ENCODE measurements around the gene NARF.

NARF gene

GRCh38 chr17:82518826-82519810, 60.6 kb downstream of the NARF start, which contains the start of gene FOXK2:
Gene FOXK2 (plus strand): TSS chr17:82519732. CDS start chr17:82519889, 157 bp downstream.
- H3K27ac ChIP-seq (ENCODE audit: low read depth, low read length) = peak within 1 kb of the TSS; percentile 45

GRCh38 chr17:82519971-82520903, 61.7 kb downstream of the NARF start:
- Histone ChIP-seq H4K8ac (ENCODE audit: low read depth, low read length) (peak overlapping the region; percentile 90), H4K5ac (ENCODE audit: low read length) (no peak overlapping the region), H2BK120ac (ENCODE audit: low read depth, low read length) (peak overlapping the region; percentile 83), H2BK15ac (replicated peaks; ENCODE audit: low read depth) (no peak overlapping the region), H3K27me3 (ENCODE audit: insufficient read depth, low read length, poor library complexity) (no peaks in the 10 kb centered on the region), H3K4ac (ENCODE audit: low read depth, low read length) (peak overlapping the region; percentile 89), H3K27ac (ENCODE audit: low read depth, low read length) (peak overlapping the region; percentile 45), H3K36me3 (ENCODE audit: control insufficient read depth, insufficient read depth, low read length) (no peaks in the 10 kb centered on the region), H3K79me1 (ENCODE audit: low read length) (peaks cover 2% of the 10 kb centered on the region), H2BK5ac (ENCODE audit: low read length) (no peak overlapping the region), H3K18ac (ENCODE audit: low read length) (peak overlapping the region; percentile 93), H3K4me1 (ENCODE audit: control insufficient read depth, low read depth, low read length) (no peaks in the 10 kb centered on the region), H3K56ac (ENCODE audit: low read length) (peak overlapping the region; percentile 83), H3K9ac (ENCODE audit: low read length) (peak overlapping the region; percentile 78), H3K23ac (ENCODE audit: low read length) (no peak overlapping the region), H2AK5ac (ENCODE audit: low read length) (no peak overlapping the region), H3K4me2 (ENCODE audit: low read length) (peak overlapping the region; percentile 95), H3K4me3 (ENCODE audit: low read length) (peak overlapping the region; percentile 70), H3K79me2 (ENCODE audit: control insufficient read depth, insufficient read depth, low read length) (peaks cover 48% of the 10 kb centered on the region)
- DNase-seq = no peak
- no CpG with 5 or more reads among the region's 94 CpGs for WGBS (ENCODE audit: extremely low coverage, insufficient coverage, low lambda C conversion rate)

More at GRCh38 chr17:82518826-82519810, 60.6 kb downstream of the NARF start, which contains the start of gene FOXK2:
- H3K36me3 ChIP-seq (ENCODE audit: control insufficient read depth, insufficient read depth, low read length) = no peaks in the 10 kb centered on the region
- peak within 1 kb of the TSS; percentile 89 for H3K4ac ChIP-seq (ENCODE audit: low read depth, low read length)
- H3K56ac ChIP-seq (ENCODE audit: low read length) = peak within 1 kb of the TSS; percentile 88
- no peak within 1 kb of the TSS for H4K5ac ChIP-seq (ENCODE audit: low read length)
- peak within 1 kb of the TSS; percentile 70 for H3K4me3 ChIP-seq (ENCODE audit: low read length)
- H4K8ac ChIP-seq (ENCODE audit: low read depth, low read length) = peak within 1 kb of the TSS; percentile 90
- H2BK120ac ChIP-seq (ENCODE audit: low read depth, low read length) = peak within 1 kb of the TSS; percentile 83
- no peak within 1 kb of the TSS for H2AK5ac ChIP-seq (ENCODE audit: low read length)
- H3K79me2 ChIP-seq (ENCODE audit: control insufficient read depth, insufficient read depth, low read length) = peaks cover 38% of the 10 kb centered on the region
- peak within 1 kb of the TSS; percentile 78 for H3K9ac ChIP-seq (ENCODE audit: low read length)
- no peak within 1 kb of the TSS for H3K23ac ChIP-seq (ENCODE audit: low read length)
- H2BK5ac ChIP-seq (ENCODE audit: low read length) = no peak within 1 kb of the TSS
- peaks cover 2% of the 10 kb centered on the region for H3K79me1 ChIP-seq (ENCODE audit: low read length)
- H2BK15ac ChIP-seq (replicated peaks; ENCODE audit: low read depth) = no peak within 1 kb of the TSS
- no CpG with 5 or more reads among the region's 114 CpGs for WGBS (ENCODE audit: extremely low coverage, insufficient coverage, low lambda C conversion rate)
- peak; percentile 95 for DNase-seq
- no peaks in the 10 kb centered on the region for H3K4me1 ChIP-seq (ENCODE audit: control insufficient read depth, low read depth, low read length)
- peak within 1 kb of the TSS; percentile 99 for H3K18ac ChIP-seq (ENCODE audit: low read length)
- H3K4me2 ChIP-seq (ENCODE audit: low read length) = peak within 1 kb of the TSS; percentile 95
- no peaks in the 10 kb centered on the region for H3K27me3 ChIP-seq (ENCODE audit: insufficient read depth, low read length, poor library complexity)

DNA sequence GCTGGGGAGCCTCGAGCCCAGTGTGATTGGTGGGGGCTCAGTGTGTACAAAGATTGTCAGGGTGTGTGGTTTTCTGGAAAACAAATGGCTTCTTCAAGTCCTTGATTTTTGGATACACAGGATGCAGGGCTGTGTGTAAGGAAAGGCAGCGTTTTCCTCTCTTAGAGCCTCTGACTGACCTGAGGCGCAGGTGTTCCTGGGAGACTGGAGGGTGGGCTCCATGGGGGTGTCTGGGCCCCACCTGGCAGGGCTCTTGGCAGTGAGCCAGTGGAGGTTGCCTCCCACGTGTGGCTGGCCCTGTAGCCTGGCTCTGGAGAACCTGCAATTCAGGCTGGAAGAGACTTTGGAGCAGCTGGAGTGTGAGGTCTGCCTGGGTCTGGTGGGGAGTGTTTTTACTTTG, 66.0 kb downstream of the NARF start:
- no peak for DNase-seq
- H3K23ac ChIP-seq (ENCODE audit: low read length) = no peak overlapping the region
- H3K4ac ChIP-seq (ENCODE audit: low read depth, low read length) = no peak overlapping the region
- no peak overlapping the region for H3K27ac ChIP-seq (ENCODE audit: low read depth, low read length)
- H3K79me1 ChIP-seq (ENCODE audit: low read length) = peaks cover 9% of the 10 kb centered on the region
- no peak overlapping the region for H2BK120ac ChIP-seq (ENCODE audit: low read depth, low read length)
- no peak overlapping the region for H3K4me3 ChIP-seq (ENCODE audit: low read length)
- no peak overlapping the region for H2BK5ac ChIP-seq (ENCODE audit: low read length)
- no peaks in the 10 kb centered on the region for H3K27me3 ChIP-seq (ENCODE audit: insufficient read depth, low read length, poor library complexity)
- no peak overlapping the region for H3K18ac ChIP-seq (ENCODE audit: low read length)
- H3K9ac ChIP-seq (ENCODE audit: low read length) = no peak overlapping the region
- no peak overlapping the region for H4K5ac ChIP-seq (ENCODE audit: low read length)
- no peak overlapping the region for H3K56ac ChIP-seq (ENCODE audit: low read length)
- no peaks in the 10 kb centered on the region for H3K36me3 ChIP-seq (ENCODE audit: control insufficient read depth, insufficient read depth, low read length)
- WGBS (ENCODE audit: extremely low coverage, insufficient coverage, low lambda C conversion rate) = no CpG with 5 or more reads among the region's 4 CpGs
- H2BK15ac ChIP-seq (replicated peaks; ENCODE audit: low read depth) = no peak overlapping the region
- H2AK5ac ChIP-seq (ENCODE audit: low read length) = no peak overlapping the region
- peaks cover 85% of the 10 kb centered on the region for H3K79me2 ChIP-seq (ENCODE audit: control insufficient read depth, insufficient read depth, low read length)
- H3K4me2 ChIP-seq (ENCODE audit: low read length) = no peak overlapping the region
- H4K8ac ChIP-seq (ENCODE audit: low read depth, low read length) = no peak overlapping the region
- H3K4me1 ChIP-seq (ENCODE audit: control insufficient read depth, low read depth, low read length) = no peaks in the 10 kb centered on the region

DNA sequence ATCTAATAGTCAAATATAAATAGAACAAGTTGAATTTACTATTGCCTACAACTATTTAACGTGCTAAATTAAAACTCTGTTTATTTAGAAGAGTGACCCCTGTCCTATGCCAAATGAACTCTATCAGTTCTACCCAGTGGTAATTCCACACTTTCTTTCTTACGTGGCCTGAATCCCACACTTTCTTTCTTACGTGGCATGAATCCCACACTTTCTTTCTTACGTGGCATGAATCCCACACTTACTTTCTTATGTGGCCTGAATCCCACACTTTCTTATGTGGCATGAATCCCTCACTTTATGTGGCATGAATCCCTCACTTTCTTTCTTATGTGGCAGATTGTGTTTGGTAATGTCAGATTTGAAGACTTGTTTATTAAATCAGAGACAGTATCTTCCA, 67.2 kb downstream of the NARF start:
- H3K27me3 ChIP-seq (ENCODE audit: insufficient read depth, low read length, poor library complexity) = no peaks in the 10 kb centered on the region
- H4K8ac ChIP-seq (ENCODE audit: low read depth, low read length) = no peak overlapping the region
- H2AK5ac ChIP-seq (ENCODE audit: low read length) = no peak overlapping the region
- no peaks in the 10 kb centered on the region for H3K36me3 ChIP-seq (ENCODE audit: control insufficient read depth, insufficient read depth, low read length)
- H2BK5ac ChIP-seq (ENCODE audit: low read length) = no peak overlapping the region
- no peak overlapping the region for H3K56ac ChIP-seq (ENCODE audit: low read length)
- no CpG with 5 or more reads among the region's 4 CpGs for WGBS (ENCODE audit: extremely low coverage, insufficient coverage, low lambda C conversion rate)
- H2BK120ac ChIP-seq (ENCODE audit: low read depth, low read length) = no peak overlapping the region
- H3K79me1 ChIP-seq (ENCODE audit: low read length) = peaks cover 9% of the 10 kb centered on the region
- H3K23ac ChIP-seq (ENCODE audit: low read length) = no peak overlapping the region
- no peak overlapping the region for H2BK15ac ChIP-seq (replicated peaks; ENCODE audit: low read depth)
- no peak overlapping the region for H3K27ac ChIP-seq (ENCODE audit: low read depth, low read length)
- no peak overlapping the region for H3K4me3 ChIP-seq (ENCODE audit: low read length)
- no peak overlapping the region for H3K4me2 ChIP-seq (ENCODE audit: low read length)
- no peak overlapping the region for H4K5ac ChIP-seq (ENCODE audit: low read length)
- DNase-seq = no peak
- no peak overlapping the region for H3K9ac ChIP-seq (ENCODE audit: low read length)
- H3K18ac ChIP-seq (ENCODE audit: low read length) = no peak overlapping the region
- H3K79me2 ChIP-seq (ENCODE audit: control insufficient read depth, insufficient read depth, low read length) = peaks cover 88% of the 10 kb centered on the region
- H3K4ac ChIP-seq (ENCODE audit: low read depth, low read length) = no peak overlapping the region
- no peaks in the 10 kb centered on the region for H3K4me1 ChIP-seq (ENCODE audit: control insufficient read depth, low read depth, low read length)

DNA sequence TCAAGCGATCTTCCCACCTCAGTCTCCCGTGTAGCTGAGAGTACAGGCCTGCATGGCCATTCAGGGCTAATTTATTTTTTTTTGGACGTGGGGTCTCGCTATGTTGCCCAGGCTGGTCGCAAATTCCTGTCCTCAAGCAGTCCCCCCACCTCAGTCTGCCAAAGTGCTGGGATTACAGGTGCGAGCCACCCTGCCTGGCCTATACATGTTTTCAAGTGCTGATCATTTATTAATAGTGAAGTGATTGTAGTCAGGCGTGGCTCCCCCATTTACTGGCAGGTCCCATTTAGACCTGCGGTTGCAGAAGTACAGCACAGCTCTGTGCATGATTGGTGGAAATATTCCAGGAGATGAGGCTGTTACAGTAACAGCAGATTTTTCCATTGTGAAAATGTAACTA, 69.4 kb downstream of the NARF start:
- Histone ChIP-seq H3K4me3 (ENCODE audit: low read length) (no peak overlapping the region), H4K5ac (ENCODE audit: low read length) (no peak overlapping the region), H3K18ac (ENCODE audit: low read length) (no peak overlapping the region), H3K56ac (ENCODE audit: low read length) (no peak overlapping the region), H2AK5ac (ENCODE audit: low read length) (no peak overlapping the region), H3K79me1 (ENCODE audit: low read length) (peaks cover 11% of the 10 kb centered on the region), H3K27me3 (ENCODE audit: insufficient read depth, low read length, poor library complexity) (no peaks in the 10 kb centered on the region), H3K23ac (ENCODE audit: low read length) (no peak overlapping the region), H3K36me3 (ENCODE audit: control insufficient read depth, insufficient read depth, low read length) (no peaks in the 10 kb centered on the region), H2BK5ac (ENCODE audit: low read length) (no peak overlapping the region), H3K4me1 (ENCODE audit: control insufficient read depth, low read depth, low read length) (no peaks in the 10 kb centered on the region), H3K4me2 (ENCODE audit: low read length) (no peak overlapping the region), H2BK120ac (ENCODE audit: low read depth, low read length) (no peak overlapping the region), H3K27ac (ENCODE audit: low read depth, low read length) (no peak overlapping the region), H2BK15ac (replicated peaks; ENCODE audit: low read depth) (no peak overlapping the region), H3K9ac (ENCODE audit: low read length) (no peak overlapping the region), H4K8ac (ENCODE audit: low read depth, low read length) (no peak overlapping the region), H3K79me2 (ENCODE audit: control insufficient read depth, insufficient read depth, low read length) (peaks cover 89% of the 10 kb centered on the region), H3K4ac (ENCODE audit: low read depth, low read length) (no peak overlapping the region)
- no peak for DNase-seq
- WGBS (ENCODE audit: extremely low coverage, insufficient coverage, low lambda C conversion rate) = no CpG with 5 or more reads among the region's 8 CpGs
